ENCODE data around the gene SBNO1. TPM values are rescaled to one million over a fixed set of nuclear protein-coding genes. Genes with fewer than 3 reads are reported as not detected.
A peak's percentile ranks its signal among the peaks of the same experiment; 100 is the strongest.

The SBNO1 gene
- total RNA-seq, 1 experiment from 2014 or later = 23.3 TPM

DNA sequence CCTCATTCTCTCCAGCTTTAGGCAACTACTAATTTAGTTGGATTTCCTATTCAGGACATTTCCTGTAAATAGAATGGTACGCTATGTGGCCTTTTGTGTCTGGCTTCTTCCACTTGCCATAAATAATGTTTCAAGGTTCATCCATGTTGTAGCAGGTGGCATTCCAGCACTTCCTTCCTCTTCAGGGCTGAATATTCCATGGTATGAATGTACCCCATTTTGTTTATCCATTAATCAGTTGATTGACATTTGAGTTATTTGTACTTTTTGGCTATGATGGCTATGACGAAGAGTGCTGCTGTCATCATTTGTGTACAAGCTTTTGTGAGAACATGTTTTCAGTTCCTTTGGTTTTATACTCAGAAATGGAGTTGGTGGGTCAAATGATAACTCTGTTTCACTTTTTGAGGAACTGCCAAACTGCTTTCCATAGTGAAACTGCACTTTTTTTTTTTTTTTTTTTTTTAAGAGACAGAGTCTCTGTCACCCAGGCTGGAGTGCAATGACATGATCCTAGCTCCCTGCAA, 86.5 kb downstream of the SBNO1 start:
- Histone ChIP-seq H3K27ac (ENCODE audit: low read length) (no peak overlapping the region), H3F3A (ENCODE audit: low read length, unreplicated experiment) (no peaks in the 10 kb centered on the region), H4K20me1 (ENCODE audit: low read length) (no peaks in the 10 kb centered on the region), H3K9me2 (replicated peaks; ENCODE audit: low read length) (no peaks in the 10 kb centered on the region), H3K9me3 (ENCODE audit: low read length) (no peaks in the 10 kb centered on the region), H3K79me2 (ENCODE audit: low read length) (no peaks in the 10 kb centered on the region), H2AFZ (ENCODE audit: low read length) (no peak overlapping the region), H3K4me1 (ENCODE audit: insufficient read depth, low read length) (no peaks in the 10 kb centered on the region), H3K27me3 (ENCODE audit: low read length) (no peaks in the 10 kb centered on the region), H3K4me3 (ENCODE audit: low read length) (no peak overlapping the region), H3K4me2 (ENCODE audit: low read length) (no peak overlapping the region), H3K9ac (ENCODE audit: low read length) (no peak overlapping the region), H3K36me3 (ENCODE audit: low read depth, low read length) (no peaks in the 10 kb centered on the region)
- TF ChIP-seq EZH2phosphoT487 (IDR thresholded peaks at IDR 0.05; ENCODE audit: borderline replicate concordance, low read length) (no peak), CTCF (conservative IDR thresholded peaks at IDR 0.05; ENCODE audit: low read depth, low read length) (no peak), EZH2 (IDR thresholded peaks at IDR 0.05; ENCODE audit: low read length, unreplicated experiment) (no peak)
- CTCF ChIA-PET = no interaction called here
- intact Hi-C loops (cut with micrococcal nuclease) = no loop called here
- no peak for ATAC-seq
- POLR2A ChIA-PET (ENCODE audit: unreplicated experiment) = no interaction called here
- BruUV-seq (replicated peaks) = no TSS peak
- no peak for DNase-seq

DNA sequence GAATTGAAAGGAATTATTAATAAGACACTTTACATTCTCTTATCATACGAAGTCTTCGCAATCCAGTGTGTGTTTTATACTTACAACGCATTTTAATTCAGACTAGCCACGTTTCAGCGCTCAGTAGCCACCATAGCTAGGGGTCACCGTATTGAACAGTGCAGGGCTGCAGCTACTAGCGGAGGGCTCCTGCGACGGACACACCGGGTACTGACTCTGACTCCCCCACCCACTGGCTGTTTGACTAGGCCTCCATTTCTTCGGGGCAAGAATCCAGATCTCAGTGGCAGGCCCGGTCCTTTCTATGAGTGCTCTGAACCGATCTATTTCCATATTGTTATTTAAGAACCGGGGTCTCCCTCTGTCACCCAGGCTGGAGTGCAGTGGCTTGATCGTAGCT, 91.5 kb downstream of the SBNO1 start:
- TF ChIP-seq CTCF (conservative IDR thresholded peaks at IDR 0.05; ENCODE audit: low read depth, low read length) (no peak), EZH2 (IDR thresholded peaks at IDR 0.05; ENCODE audit: low read length, unreplicated experiment) (no peak), EZH2phosphoT487 (IDR thresholded peaks at IDR 0.05; ENCODE audit: borderline replicate concordance, low read length) (no peak)
- Histone ChIP-seq H3K9ac (ENCODE audit: low read length) (no peak overlapping the region), H4K20me1 (ENCODE audit: low read length) (no peaks in the 10 kb centered on the region), H3K4me1 (ENCODE audit: insufficient read depth, low read length) (peaks cover 10% of the 10 kb centered on the region), H3K4me2 (ENCODE audit: low read length) (no peak overlapping the region), H3K36me3 (ENCODE audit: low read depth, low read length) (no peaks in the 10 kb centered on the region), H3K9me3 (ENCODE audit: low read length) (no peaks in the 10 kb centered on the region), H3K27ac (ENCODE audit: low read length) (no peak overlapping the region), H3K9me2 (replicated peaks; ENCODE audit: low read length) (no peaks in the 10 kb centered on the region), H3F3A (ENCODE audit: low read length, unreplicated experiment) (no peaks in the 10 kb centered on the region), H3K4me3 (ENCODE audit: low read length) (no peak overlapping the region), H3K79me2 (ENCODE audit: low read length) (peaks cover 27% of the 10 kb centered on the region), H3K27me3 (ENCODE audit: low read length) (no peaks in the 10 kb centered on the region), H2AFZ (ENCODE audit: low read length) (no peak overlapping the region)
- no peak for ATAC-seq
- CTCF ChIA-PET = no interaction called here
- intact Hi-C loops (cut with micrococcal nuclease) = no loop called here
- no TSS peak for BruUV-seq (replicated peaks)
- no peak for DNase-seq
- POLR2A ChIA-PET (ENCODE audit: unreplicated experiment) = no interaction called here

GRCh38 chr12:123271001-123271668, 93.5 kb downstream of the SBNO1 start:
- no peaks in the 10 kb centered on the region for H4K20me1 ChIP-seq (ENCODE audit: low read length)
- DNase-seq (peak; percentile 63), ATAC-seq (peak; percentile 68)
- no peaks in the 10 kb centered on the region for H3K36me3 ChIP-seq (ENCODE audit: low read depth, low read length)
- H3K79me2 ChIP-seq (ENCODE audit: low read length) = peaks cover 36% of the 10 kb centered on the region
- no peaks in the 10 kb centered on the region for H3F3A ChIP-seq (ENCODE audit: low read length, unreplicated experiment)
- no peaks in the 10 kb centered on the region for H3K9me3 ChIP-seq (ENCODE audit: low read length)
- peak overlapping the region; percentile 89 for H3K4me2 ChIP-seq (ENCODE audit: low read length)
- BruUV-seq (replicated peaks) = no TSS peak
- H2AFZ ChIP-seq (ENCODE audit: low read length) = no peak overlapping the region
- no peak overlapping the region for H3K27ac ChIP-seq (ENCODE audit: low read length)
- ChIA-PET CTCF (no interaction called here), POLR2A (ENCODE audit: unreplicated experiment) (no interaction called here)
- TF ChIP-seq EZH2phosphoT487 (IDR thresholded peaks at IDR 0.05; ENCODE audit: borderline replicate concordance, low read length) = no peak
- 0 out of 2 replicates have a peak, but pooled peaks have one; percentile 18 for TF ChIP-seq CTCF (conservative IDR thresholded peaks at IDR 0.05; ENCODE audit: low read depth, low read length)
- H3K27me3 ChIP-seq (ENCODE audit: low read length) = no peaks in the 10 kb centered on the region
- peak overlapping the region; percentile 78 for H3K9ac ChIP-seq (ENCODE audit: low read length)
- intact Hi-C loops (cut with micrococcal nuclease) = no loop called here
- H3K4me3 ChIP-seq (ENCODE audit: low read length) = peak overlapping the region; percentile 99
- H3K9me2 ChIP-seq (replicated peaks; ENCODE audit: low read length) = no peaks in the 10 kb centered on the region
- H3K4me1 ChIP-seq (ENCODE audit: insufficient read depth, low read length) = peaks cover 10% of the 10 kb centered on the region
